TTC549 (cell line): ENCODE data around the gene TMEM98.
"Not testable (repeated sequence)": the region's sequence is repeated elsewhere in the genome, so short reads cannot be mapped to it uniquely, and the experiment has no call there.

Experiments
- FAIRE-seq: peaks from 2 replicates; lab custom pipeline; 2012; peaks lifted over from hg19 to GRCh38; lab: Jason Lieb, UNC

The TMEM98 gene

DNA sequence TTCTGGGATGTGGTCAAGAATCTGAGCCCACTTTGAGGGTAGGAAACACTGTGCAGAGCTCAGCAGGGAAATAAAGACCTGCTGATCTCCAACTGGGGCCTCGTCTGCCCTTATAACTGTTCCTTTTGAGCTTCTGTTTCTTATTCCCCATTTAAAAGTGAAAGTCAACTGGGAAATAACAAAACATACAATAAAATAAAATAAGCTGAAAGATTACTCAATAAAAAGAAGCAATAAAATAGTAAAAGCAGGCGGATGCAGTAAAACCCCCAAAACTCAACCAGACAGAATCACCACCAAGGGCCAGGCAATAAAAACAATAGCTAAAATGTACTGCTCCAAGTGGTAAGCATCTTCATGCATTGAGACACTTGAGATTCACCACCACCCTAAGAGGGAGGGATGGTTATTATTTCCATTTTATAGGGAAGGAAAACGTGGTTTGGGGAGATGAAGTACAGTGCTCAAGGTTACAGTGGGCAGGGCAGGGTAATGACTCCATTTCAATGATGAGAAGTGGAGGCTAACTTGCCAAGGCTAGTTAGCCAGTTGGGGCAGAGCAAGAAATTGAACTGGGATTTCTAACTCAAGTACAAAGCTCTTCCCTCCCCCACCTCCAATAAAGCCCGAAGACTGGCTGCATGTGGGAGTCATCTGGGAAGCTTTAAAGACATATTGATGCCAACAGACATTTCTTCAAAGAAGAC, 57.2 kb downstream of the TMEM98 start:
- FAIRE-seq, result no peak

GRCh38 chr17:32987453-32987805, 59.5 kb downstream of the TMEM98 start:
- FAIRE-seq, result not testable (repeated sequence)

- FAIRE-seq, result not testable (repeated sequence)
Measured at GRCh38 chr17:32987868-32988267, 59.9 kb downstream of the TMEM98 start.

- no peak for FAIRE-seq
Measured at GRCh38 chr17:32988481-32989101, 60.6 kb downstream of the TMEM98 start.

DNA sequence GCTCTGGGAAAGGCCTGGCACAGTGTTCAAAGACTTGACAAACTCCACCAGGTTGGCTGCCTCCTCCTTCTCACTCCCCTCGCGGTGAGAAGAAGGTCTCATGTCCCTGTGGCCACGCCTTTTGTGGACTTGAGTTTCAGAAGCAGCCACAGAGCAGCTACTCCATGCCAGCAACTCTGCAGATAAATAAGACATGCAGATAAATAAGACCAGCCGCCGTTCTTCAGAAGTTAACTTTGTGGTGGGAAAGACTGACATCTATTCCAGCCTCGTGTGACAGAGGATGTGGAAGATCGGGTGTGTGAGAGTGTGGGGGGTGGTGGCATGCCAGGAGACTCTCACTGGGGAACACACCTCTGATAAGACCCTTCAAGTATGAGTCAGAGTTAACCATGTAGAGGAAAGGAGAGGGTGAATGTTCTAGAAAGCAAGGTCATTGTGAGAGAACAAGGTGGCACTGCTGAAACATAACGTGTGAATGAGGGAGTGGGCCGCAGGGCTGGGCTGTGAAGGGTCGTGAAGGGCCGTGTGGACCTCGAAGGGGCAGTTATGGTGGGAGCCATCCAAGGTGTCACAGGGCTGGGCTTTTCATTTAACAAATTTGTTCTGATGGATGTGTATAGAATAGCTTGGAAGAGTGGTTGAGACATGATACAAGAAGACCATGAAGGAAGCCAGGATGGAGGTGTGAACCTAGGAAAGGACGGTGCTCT, 64.5 kb downstream of the TMEM98 start:
- no peak for FAIRE-seq

DNA sequence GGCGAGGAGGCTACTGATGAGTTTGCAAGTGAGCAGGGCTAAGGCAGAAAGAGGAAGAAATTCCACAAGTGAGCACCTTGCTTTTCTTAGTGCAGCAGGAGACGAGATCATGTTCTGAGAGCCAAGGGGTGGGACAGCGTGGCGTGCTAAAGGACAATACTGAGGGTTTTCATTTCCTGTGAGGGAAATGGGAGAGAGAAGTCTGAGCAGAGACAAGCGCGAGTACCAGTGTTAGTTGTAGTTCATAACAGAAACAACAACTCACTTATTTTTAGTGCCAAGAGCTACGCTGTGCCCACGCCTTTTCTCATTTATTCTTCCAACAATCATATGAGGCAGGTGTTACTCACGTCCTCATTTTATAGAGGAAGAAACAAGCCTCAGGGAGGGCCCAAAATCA, 66.0 kb downstream of the TMEM98 start:
- no peak for FAIRE-seq
